D341Med (cell line): ENCODE results near the gene DGKI.

ENCODE experiments used
- DNase-seq: peaks from one replicate; pipeline ENCODE4 v3.0.0; 2012; ENCODE audit warnings: low spot score

Gene DGKI

DNA sequence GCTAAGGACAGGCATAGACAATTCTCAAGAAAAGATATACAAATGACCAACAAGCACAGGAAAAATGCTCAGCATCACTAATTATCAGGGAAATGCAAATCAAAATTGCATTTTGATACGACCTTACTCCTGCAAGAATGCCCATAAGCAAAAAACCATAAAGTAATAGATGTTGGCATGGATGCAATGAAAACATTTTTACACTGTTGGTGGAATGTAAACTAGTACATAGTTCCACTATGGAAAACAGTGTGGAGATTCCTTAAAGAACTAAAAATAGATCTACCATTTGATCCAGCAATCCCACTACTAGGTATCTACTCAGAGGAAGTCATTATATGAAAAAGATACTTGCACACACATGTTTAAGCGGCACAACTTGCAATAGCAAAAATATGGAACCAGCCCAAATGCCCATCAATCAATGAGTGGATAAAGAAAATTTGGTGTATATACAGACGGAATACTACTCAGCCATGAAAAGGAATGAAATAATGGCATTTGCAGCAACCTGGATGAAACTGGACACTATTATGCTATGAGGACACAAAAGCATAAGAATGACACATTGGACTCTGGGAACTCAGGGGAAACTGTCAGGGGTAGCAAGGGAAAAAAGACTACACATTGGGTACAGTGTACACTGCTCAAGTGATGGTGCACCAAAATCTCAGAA is 59.3 kb downstream of the DGKI start:
- no peak for DNase-seq

DNA sequence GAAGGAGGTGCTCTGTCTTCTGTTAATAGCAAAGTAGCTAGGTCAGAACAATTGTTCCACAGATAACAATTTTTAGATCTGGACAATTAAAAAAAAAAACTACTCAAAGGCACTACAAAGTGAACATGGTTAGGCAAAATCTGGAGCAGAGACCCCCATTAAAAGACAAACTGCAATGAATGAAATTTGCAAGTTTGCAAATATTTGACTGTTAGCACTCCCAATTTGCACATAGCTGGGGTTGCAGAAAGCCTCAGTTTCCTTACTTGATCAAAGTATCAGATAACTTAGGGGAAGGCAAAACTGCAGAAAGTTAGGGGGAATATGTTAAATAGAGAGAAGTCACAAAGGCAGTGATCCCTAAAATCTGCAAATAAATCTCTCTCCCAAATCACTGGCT is 68.3 kb downstream of the DGKI start:
- no peak for DNase-seq

GRCh38 chr7:137774793-137775201 is 72.0 kb downstream of the DGKI start:
- no peak for DNase-seq

DNA sequence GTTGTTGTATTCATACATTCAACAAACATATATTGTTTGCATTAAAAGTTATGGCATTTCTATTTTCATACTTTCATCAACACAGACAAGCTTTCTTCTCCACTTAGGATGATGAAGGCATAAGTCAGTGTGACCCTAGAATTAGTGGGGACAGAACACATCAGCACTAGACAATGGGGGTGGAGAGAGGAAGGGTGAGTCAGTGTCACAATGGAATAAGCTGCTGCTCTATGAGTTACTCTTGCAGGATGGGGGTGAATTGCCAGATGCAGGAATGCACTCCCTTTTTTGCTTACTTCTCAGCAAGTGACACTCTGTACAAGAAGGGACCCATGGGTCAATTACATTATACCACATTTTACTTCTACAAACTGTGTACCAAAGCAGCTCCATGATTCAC is 74.0 kb downstream of the DGKI start:
- DNase-seq = no peak

- DNase-seq = no peak
Measured at GRCh38 chr7:137772316-137772715, 74.5 kb downstream of the DGKI start.

GRCh38 chr7:137771679-137772078 is 75.1 kb downstream of the DGKI start:
- DNase-seq = no peak

DNA sequence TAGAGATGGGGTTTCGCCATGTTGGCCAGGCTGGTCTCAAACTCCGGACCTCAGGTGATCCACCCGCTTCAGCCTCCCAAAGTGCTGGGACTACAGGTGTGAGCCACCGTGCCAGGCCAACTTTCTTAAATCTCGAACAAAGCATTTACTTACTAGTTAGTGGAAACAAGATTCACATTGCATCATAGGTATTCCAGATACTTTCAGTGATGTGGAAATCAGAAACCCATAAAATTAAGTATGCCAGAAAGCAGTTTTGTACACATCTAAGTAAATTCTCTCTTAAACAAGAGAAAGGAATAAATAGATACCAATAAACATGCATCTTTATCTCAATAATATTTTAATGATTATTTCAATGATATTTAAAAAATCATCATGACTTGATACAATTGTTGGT is 75.5 kb downstream of the DGKI start:
- DNase-seq = no peak

GRCh38 chr7:137768366-137768765 is 78.4 kb downstream of the DGKI start:
- DNase-seq = no peak

GRCh38 chr7:137762334-137762733 is 84.4 kb downstream of the DGKI start:
- no peak for DNase-seq

GRCh38 chr7:137760111-137760510 is 86.7 kb downstream of the DGKI start:
- peak; percentile 78 for DNase-seq

GRCh38 chr7:137757146-137757925 is 89.4 kb downstream of the DGKI start:
- no peak for DNase-seq

DNA sequence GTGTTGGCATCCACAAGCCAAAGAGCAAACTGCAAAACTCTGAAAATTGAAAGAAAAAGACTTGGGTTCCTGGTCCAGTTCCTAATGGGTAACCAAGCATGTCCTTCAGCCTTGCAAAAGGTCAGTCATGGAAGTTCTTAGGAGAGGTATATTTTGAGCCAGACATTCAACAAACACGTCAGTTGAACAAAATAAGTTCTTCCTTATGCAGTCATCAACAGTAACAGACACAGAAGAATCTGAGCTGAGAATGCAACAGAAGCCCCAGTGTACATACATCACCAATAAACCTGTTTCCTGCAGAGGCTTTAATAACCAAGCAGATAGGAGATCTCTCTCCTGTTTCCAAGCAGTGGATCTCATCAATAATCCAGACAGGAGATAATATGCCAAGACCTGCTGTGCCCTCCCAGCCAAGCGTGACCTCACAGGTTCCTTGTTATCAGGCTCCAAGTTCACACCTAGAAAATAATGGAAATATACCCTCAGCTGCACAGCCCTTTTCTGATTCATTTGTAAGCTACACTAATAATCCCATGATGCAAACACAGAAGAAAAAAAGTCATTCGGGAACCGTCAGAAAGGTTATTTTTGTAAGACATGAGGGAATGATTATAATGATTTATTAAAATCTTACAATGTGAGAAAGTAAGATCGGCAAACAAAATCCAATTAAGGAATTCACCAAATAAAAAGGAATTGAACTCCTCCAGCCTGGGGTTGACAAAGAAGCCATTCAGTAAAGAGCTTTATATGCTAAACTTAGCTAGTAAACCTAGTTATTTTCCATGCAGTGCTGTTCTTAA is 90.7 kb downstream of the DGKI start:
- no peak for DNase-seq

- no peak for DNase-seq
Measured at GRCh38 chr7:137755427-137755826, 91.3 kb downstream of the DGKI start.

DNA sequence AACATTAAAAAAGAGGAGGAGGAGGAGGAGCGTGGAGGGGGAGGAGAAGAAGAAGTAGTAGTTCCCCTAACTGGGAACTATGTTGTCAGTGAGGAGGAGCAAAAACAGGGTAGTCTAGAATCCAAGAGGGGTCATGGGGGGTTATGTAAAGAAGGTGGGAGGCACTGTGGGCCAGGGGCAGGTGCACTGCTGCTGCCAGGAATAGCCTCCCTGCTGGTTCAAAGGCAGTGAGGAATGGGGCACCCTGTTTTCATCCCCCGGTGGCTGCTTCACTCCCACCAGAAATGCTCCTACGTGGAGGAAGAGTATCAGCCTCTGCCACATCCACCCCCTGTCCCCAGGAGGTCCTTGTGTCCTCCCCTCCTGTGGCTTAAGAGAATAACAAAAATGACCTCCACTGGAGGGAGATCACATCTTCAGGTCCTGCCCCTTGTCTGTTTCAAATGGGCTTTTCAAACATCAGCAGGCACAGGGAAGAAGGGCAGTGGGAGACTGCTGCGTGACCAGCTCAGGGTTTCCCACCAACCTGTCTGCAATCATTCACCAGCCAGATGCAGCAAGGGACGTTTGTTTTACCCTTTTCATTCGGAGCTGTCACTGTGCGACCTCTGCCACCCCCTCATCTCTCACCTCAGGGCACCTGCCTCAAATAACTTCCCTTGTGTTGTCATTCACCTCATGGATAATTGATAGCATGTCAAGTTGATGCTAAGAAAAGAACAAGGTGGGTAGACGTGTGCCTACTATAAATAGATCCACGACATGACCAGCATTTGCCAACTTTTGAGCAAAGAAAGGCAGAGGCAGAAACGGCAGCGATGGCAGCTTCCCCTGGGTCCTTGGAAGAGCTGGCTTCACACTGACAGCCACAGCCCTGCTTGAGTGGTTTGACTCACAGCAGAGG is 92.6 kb downstream of the DGKI start:
- no peak for DNase-seq

DNA sequence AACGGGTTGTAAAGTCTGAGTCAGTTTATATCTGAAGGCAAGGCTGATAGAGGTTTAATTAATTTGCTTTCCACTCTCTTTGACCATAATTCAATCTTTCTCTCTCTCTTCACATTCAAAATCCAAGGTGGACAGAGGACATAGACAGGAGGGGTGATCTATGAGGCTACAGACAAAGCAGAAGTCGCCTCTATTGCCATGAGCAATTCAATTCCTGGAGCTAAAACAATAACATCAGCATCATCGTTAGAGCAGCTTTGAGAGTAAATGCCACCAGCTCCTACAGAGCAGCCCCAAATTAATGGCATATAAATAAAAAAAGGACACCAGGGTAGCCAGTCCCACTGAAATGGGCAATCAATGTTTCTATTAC is 93.2 kb downstream of the DGKI start:
- DNase-seq = no peak

- DNase-seq = peak; percentile 60
Measured at GRCh38 chr7:137753067-137753466, 93.7 kb downstream of the DGKI start.

GRCh38 chr7:137751361-137752009 is 95.3 kb downstream of the DGKI start:
- DNase-seq = no peak

DNA sequence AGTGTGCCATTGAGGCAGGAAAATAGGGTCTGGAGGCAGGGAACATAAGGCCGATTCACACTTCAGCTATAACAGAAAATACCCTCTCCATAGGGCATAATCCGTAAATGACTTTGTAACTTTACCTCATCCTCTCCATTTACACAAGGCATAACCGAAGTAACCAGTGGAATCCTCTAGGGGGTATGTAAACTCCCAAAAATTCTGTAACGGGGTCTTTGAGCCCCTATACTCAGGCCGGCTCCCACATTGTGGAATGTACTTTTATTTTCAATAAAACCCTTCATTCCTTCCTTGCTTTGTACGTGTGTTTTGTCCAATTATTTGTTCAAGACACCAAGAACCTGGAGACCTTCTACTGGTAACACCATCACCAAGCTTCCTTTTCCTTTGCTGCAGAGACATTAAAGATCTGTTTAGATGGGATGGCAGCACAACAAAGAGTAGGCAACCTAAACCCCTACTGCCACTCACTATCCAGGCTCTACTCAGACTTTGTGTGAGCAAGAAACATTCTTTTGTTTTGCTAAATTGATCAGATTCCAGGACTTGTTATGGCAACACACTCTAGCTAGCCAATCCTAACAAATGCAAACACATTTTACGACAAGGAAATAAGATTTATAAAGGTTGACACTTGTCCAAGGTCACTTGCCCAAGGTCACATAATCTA is 99.3 kb downstream of the DGKI start:
- DNase-seq = no peak

- DNase-seq = no peak
Measured at GRCh38 chr7:137743021-137743420, 103.8 kb downstream of the DGKI start.

DNA sequence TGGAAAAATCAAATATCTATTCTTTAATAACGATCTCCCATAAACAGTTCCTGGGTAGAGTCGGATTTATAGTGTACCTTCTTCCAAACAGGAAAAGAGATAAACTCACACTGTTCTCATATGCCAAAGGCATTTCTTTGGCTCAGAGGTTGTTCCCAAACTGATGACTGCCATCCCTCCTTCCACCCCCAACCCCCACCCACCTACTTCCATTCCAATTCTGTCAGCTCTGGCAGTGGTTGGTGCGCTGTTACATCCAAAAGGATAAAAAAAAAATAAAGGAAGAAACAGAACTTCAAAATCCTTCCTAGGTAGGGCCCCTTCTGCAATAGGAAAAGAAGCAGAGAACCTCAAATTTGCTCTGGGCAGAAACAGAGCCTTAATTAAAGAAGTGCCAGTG is 104.7 kb downstream of the DGKI start:
- no peak for DNase-seq

DNA sequence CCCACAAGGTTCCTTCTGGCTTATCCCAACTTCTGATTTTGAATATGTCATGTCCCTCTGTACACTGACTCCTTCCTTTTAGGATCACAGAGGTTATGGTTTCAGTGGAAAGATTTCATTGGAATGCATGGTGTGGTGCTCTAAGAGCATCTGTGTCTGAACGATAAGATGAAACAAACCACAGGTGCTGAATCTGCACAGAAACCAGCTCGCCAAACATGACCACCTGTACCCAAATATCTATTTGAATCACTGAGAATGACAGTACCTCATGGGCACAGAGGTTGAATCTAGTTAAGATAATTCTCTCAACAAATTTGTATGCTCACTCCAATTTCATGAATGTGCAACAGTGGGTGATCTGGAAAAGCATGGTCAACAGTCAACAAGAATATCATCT is 105.3 kb downstream of the DGKI start:
- no peak for DNase-seq
